ENCODE data around the gene CAPN10.

CAPN10 gene

GRCh38 chr2:240575101-240575965 is 11.2 kb upstream of the CAPN10 start:
- no peak for DNase-seq

DNA sequence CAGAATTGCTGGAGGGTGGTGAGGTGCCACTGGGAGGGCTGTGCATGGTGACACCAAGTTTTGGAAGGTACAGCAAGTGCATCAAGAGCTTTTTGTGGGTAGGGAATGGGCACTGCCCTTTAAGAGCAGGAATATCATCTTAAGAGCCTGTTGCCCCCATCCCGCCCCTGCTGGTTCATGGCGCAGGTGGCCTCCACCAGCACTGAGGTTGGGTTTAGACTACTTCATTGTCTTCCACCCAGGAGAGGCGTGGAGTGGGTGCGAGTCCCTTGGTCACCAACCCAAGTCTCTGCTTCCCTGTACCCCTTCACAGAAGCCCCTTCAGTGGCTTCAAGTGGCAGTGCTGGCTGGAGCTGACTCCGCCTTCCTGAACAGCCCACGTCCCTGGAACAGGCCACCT is 10.5 kb upstream of the CAPN10 start:
- DNase-seq = no peak

GRCh38 chr2:240576436-240577205 is 9.9 kb upstream of the CAPN10 start:
- DNase-seq = no peak

DNA sequence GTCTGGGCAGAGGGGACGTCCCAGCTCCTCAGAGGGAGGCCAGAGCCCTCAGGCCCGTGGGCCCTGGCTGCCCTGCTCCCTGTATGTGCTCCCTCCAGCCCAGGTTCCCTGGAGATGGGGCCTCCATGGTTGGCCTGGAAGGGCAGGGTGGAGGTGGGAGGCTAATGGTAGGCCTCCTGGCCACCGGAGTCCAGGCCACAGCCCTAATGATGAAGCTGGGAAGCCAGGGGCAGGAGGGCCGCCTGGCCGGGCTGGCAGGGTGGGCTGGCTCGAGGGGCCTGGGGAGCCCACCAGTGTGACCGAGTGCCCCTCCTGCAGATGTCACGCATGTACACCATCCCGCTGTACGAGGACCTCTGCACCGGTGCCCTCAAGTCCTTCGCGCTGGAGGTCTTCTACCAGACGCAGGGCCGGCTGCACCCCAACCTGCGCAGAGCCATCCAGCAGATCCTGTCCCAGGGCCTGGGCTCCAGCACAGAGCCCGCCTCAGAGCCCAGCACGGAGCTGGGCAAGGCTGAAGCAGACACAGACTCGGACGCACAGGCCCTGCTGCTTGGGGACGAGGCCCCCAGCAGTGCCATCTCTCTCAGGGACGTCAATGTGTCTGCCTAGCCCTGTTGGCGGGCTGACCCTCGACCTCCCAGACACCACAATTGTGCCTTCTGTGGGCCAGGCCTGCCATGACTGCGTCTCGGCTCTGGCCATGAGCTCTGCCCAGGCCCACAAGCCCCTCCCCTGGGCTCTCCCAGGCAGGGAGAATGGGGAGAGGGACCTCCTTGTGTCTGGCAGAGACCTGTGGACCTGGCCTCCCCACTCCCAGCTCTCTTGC is 9.0 kb upstream of the CAPN10 start:
- no peak for DNase-seq

DNA sequence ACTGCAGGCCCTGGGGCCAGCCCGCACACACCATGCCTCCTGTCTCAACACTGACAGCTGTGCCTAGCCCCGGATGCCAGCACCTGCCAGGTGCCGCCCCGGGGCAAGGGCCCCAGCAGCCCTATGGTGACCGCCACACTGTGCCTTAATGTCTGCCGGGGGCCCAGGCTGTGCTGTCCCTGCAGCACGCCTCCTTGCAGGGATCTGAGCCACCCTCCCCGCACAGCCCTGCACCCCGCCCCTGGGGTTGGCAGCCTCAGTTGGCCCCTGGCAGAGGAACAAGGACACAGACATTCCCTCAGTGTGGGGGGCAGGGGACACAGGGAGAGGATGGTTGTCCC is 8.5 kb upstream of the CAPN10 start:
- DNase-seq = no peak

DNA sequence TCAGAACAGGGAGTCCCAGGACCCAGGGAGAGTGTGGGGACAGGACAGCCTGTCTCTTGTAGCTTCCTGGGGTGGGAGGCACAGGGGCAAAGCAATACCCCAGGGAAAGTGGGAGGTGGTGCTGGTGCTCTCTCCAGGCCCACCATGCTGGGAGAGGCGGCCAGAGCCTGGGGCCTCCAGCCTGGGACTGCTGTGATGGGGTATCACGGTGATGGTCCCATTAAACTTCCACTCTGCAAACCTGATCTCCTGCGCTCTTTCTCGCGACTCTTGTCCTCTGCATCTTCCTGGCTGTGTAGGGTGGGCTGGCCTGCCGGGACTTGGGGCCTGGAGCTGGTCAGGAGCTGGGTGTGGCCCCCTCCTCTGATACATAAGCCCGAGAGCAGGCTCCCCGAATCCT is 8.0 kb upstream of the CAPN10 start:
- DNase-seq = no peak

DNA sequence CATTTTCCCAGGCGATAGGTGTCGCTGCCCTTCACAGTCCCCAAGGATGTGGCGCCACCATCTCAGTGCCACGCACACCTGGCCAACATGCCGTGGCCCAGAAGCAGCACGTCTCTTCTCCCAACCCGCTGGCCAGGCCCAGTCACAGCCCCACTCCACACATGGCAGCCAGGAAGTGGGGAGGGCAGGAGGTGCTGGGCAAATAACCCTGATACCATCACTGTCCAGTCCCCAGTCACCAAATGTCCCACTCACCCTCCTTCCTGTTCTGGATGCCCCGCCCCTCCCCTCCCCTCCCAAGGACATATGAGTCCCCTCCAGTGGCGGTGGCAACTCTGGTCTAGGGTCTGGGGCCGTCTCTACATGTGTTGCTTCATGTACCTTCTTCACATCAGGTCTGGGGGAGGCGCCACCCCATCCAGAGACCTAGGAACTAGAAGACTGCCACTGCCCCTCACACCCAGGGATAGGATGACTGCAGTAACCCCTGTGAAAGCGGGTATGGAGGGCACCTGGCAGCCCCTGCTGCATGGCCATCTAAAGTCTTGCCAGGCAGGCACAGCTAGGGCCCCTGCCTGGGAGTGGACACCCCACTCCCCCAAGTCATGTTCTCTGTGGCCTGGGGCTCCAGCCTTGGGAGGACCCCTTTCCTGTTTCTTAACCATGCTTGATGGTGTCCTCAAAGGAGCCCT is 7.3 kb upstream of the CAPN10 start:
- no peak for DNase-seq

DNA sequence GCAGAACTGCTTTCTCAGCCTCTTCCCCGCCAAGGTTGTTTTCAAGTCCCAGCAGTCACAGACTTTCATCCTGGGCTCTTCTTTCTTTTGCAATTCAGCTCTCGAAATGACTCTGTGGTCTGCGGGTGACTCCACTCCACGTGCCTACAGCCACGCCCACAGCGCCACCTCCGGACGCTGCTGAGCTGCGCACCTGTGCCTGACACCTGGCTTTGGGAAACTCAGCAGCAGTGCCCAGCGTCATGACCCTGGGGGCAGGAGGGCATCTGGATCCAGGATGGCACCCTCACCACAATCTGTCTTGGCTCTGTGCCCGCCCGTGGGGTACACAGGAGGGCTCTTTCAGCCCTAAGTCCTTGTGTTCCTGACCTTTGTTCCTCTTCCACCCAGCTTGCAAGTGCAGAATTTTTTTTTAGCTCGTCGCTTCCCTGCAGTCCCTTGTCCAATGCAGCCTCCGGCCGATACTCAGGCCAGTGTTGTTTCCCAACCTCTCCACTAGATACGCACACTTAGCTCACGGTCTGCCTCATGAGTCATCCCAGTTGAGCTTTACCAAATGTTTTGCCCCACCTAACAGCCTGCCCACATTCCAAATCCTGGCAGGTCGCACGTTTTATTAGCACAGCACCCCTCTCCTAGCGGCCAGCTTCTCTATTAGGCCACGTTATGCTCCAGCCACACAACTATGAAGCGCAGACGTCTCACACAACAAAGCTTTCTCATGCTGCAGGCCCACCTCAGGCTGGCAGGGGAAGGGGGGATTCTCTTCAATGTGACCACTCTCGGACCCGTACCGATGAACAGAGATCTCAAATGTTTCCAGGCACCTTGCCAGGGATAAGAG is 6.5 kb upstream of the CAPN10 start:
- peak; percentile 22 for DNase-seq

- no peak for DNase-seq
Measured at GRCh38 chr2:240581811-240582210, 4.7 kb upstream of the CAPN10 start.

DNA sequence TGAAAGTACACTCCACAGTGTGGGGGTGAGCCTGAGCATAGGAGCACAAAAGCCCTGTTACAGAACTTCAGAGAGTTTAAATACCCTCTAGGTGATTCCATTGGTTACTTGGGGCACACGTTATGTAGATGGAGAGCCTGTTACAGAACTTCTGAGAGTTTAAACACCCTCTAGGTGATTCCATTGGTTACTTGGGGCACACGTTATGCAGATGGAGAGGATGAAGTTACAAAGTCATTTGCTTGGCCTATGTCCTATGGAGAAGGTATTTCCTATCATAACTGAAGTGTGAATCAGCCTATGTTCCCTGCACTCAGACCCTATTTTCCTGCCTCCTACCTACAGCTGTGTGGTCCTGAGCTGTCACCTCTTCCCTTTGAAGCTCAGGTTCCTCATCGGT is 3.8 kb upstream of the CAPN10 start:
- DNase-seq = no peak

DNA sequence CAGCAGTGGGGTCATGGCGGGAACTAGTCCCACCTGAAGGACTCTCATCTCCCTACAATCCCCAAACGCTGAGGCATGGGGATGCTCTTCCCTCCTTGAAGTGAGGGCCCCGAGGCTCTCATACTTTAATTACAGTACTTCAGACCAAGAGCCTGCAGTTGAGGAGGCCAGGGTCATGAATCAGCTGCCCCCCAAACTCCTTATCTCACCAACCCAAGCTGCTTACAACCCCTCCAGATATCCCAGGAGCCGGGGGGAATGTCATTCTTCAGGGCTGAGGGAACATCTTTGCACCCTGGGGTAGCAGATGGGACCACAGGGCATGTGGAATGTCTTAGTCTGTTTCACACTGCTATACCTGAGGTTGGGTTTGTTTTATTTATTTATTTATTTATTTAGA is 2.8 kb upstream of the CAPN10 start:
- DNase-seq = no peak

GRCh38 chr2:240584486-240585031 is 2.0 kb upstream of the CAPN10 start:
- peak; percentile 20 for DNase-seq

GRCh38 chr2:240585101-240585500 is 1.4 kb upstream of the CAPN10 start:
- no peak for DNase-seq

DNA sequence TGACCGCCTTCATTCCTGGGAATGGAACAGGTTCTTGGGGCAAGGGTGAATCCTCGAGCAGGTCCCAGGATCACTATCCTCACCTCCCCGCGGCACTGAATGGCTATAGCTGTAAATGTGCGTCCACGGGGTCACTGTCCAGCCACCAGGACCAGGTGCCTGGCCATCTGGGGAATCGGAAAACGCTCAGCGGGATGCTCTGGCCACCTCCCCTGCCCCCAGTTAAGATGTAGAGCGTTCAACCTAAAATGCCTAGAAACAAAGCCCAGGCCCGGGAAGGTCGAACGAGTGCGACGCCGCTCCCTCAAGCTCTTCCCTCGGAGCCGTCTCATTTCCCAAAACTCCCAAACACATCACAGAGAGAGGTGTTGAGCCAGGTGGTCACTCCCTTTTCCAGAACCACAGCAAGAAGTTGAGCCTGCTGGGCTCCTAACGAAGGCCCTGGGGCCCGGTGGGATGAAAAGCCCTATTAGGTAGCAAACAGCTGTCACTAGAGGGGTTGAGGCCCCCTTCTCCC is 795 bp upstream of the CAPN10 start:
- no peak for DNase-seq

DNA sequence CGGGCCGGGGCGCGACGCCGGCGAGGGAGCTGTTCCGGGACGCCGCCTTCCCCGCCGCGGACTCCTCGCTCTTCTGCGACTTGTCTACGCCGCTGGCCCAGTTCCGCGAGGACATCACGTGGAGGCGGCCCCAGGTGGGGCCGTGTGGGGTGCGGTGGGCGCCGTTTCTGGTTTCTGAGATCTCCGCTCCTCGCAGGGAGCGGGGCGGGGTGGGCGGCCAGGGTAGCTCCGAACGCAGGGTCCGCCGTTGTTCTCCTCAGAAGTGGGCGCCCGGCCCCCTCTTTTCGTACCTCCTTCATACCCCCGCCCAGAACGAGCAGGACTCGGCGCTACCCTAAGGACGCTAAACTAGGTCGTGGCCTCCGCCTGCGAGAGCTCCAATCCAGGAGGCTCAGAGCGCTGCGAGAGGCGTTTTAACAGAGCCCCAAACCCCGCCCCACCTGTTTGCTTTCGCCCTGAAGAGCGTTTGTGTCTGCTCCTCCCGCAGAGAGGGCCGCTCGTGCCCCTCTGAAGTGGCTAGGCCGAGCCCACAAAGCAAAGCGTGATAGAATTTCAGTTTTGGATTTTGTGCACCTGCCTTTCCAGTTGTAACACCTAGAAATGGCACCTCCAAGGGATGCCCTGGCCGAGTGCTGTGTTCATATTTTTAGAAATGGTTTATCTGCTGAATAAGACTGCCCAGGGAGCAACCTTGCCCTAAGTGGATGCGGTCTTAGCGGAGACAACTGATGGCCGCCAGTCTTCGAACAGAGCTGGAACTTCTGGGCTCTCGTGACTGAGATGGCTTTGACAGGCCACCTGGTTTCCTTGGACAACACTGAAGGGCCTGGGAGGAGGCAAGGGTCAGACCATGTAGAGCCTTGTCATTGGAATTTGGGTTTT is 626 bp downstream of the CAPN10 start:
- DNase-seq = peak; percentile 31

- DNase-seq = no peak
Measured at GRCh38 chr2:240588006-240588655, 1.6 kb downstream of the CAPN10 start.

DNA sequence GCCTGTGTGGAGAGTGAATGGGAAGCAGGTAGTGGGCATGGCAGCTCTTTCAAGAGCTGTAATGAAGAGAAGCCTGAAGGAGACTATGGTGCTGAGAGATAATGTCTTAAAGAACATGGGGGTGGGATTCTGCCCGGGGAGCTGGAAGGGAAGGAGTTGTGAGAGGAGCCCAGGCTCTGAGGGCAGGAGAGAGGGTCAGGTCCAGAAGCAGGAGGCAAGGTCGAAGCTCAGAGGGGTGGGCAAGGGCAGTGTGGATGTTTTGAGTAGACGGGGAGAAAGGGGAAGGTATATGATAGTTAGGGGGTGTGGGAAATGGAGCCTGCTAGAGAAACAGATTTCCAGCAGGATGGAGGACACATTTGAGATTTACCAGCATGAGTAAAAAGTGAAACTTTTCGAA is 2.1 kb downstream of the CAPN10 start:
- DNase-seq = no peak

DNA sequence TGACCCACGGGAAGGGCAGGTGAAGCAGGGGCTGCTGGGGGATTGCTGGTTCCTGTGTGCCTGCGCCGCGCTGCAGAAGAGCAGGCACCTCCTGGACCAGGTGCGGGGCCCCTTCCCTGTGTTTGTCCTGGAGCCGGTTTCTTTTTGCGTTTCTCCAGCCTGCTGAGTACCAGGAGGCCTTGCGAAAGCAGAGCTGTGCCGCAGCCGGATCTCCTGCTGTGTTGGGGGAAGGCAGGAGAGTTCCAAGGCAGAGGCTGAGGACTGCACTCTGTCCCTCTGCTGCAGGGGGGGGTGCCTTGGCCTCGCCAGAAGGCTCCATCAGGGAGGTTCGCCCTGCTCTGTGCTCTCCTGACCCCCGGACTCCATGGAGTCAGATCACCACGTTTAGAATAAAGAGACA is 2.8 kb downstream of the CAPN10 start:
- no peak for DNase-seq

GRCh38 chr2:240589850-240590525 is 3.5 kb downstream of the CAPN10 start:
- no peak for DNase-seq

Measured in NCI-H2029 (cell line).